Omental fat pad (tissue), 4 donors: Measurements from ENCODE around the gene AFMID. TPM values are rescaled to one million over a fixed set of nuclear protein-coding genes. Genes with fewer than 3 reads are reported as not detected.

Experiments used
- ATAC-seq: fragments of 150-250 bp; one replicate; pipeline ENCODE4 v1.9.1; 2016; ENCODE audit warnings: mild to moderate bottlenecking, moderate library complexity; ENCODE audit not compliant: low FRiP score
- DNase-seq: peaks from one replicate; pipeline ENCODE4 v3.0.0-alpha.2; 2019; ENCODE audit warnings: low spot score
- total RNA-seq, 4 donors: library from RNA; depleted of rRNA; stranded (reverse); fragments of >200 nt; gene quantifications; one replicate each; pipeline ENCODE4 v1.1.0, GENCODE V29; 2016
- TF ChIP-seq, protein P1 (sequence below), 3 donors: fragments of 450-650 bp; IDR thresholded peaks; one replicate each; pipeline ENCODE4 v1.5.1; 2016 to 2017; ENCODE audit warnings: antibody characterized with exemption in 3 of 3, mild to moderate bottlenecking in 3 of 3, moderate library complexity in 2 of 3

Gene AFMID
- total RNA-seq, 4 donors from 2014 or later: 21.7 to 29.0 (median 26.0) TPM

DNA sequence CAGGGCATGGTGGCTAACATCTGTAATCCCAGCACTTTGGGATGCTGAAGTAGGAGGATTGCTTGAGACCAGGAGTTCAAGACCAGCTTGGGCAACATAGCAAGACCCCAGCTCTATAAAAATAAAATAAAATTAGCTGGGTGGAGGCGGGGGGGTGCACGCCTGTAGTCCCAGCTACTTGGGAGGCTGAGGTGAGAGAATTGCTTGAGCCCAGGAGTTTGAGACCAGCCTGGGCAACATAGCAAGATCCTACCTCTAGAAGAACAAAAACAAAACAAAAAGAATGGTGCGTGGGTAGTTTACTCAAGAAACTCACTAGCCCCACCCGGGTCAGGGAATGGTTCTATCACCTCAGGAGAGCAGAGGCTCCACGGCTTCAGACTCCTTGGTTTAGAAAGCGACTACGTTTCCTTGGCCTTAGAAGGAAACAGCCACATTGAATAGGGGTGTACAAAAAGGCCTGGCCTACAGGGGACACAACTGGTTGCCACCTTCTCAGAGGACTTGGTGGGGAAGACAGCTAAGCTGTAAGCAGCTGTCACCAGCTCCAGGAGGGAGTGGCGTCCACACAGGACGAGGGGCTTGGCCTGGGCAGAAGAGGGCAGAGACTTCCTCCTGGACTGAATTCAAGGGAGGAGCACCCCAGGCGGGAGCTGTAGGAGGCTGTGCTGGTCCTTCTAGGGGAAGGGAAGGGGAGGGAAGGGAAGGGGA is 1.0 kb upstream of the AFMID start:
- TF ChIP-seq, protein P1, sequence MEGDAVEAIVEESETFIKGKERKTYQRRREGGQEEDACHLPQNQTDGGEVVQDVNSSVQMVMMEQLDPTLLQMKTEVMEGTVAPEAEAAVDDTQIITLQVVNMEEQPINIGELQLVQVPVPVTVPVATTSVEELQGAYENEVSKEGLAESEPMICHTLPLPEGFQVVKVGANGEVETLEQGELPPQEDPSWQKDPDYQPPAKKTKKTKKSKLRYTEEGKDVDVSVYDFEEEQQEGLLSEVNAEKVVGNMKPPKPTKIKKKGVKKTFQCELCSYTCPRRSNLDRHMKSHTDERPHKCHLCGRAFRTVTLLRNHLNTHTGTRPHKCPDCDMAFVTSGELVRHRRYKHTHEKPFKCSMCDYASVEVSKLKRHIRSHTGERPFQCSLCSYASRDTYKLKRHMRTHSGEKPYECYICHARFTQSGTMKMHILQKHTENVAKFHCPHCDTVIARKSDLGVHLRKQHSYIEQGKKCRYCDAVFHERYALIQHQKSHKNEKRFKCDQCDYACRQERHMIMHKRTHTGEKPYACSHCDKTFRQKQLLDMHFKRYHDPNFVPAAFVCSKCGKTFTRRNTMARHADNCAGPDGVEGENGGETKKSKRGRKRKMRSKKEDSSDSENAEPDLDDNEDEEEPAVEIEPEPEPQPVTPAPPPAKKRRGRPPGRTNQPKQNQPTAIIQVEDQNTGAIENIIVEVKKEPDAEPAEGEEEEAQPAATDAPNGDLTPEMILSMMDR (IDR thresholded peaks at IDR 0.05): no peak
- ATAC-seq (peak; percentile 24), DNase-seq (no peak)

DNA sequence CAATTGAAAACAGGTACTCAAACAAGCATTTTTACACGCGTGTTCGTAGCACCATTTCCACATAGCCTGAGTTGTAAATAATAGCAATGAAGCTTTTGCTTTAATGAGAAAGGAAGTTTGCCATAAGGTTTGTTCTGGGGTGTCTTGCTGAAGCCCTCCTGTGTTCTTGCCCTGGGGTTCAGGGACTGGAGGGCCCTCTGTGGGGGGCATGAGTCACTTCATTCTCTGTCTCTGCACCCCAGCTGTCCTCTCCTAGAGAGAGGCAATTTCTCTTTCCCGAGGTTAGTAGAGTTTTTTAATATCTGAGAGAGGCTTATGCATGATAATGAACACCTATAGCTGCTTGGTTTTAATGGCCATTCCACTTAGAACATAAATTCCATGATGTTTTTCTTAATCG is 9.6 kb downstream of the AFMID start:
- TF ChIP-seq, protein P1 (IDR thresholded peaks at IDR 0.05): no peak
- ATAC-seq (no peak), DNase-seq (no peak)

DNA sequence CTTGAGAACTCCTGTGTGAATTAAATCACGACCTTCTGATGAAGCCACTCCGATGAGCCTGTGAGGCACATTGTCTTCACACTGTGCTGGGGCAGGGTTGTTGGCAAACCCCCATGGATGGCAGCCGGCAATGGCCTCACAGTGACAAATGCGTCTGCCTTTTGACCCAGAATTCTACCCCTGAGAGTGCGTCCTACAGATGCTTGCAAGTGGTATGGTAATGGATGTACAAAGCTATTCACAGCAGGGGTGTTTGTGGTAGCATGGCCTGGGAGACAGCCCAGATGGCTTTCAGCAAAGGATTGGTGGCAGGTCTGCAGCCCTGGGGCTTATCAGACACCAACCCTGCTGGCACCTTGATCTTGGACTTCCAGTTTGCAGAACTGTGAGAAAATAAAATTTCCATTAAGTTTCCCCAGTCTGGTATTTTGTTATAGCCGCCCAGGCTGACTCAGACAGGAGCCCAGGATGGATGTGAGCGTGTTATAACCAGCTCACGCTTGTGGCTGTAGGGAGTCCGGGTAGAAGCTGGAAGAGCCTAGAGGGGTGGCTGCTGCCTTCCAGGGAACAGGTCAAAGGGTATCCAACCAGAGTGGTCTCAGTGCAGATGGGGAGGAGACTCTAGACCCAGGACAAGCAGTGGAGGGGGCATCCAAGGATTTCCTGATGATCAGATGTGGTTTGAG is 10.1 kb downstream of the AFMID start:
- TF ChIP-seq, protein P1 (IDR thresholded peaks at IDR 0.05): no peak
- no peak for DNase-seq
- no peak for ATAC-seq

DNA sequence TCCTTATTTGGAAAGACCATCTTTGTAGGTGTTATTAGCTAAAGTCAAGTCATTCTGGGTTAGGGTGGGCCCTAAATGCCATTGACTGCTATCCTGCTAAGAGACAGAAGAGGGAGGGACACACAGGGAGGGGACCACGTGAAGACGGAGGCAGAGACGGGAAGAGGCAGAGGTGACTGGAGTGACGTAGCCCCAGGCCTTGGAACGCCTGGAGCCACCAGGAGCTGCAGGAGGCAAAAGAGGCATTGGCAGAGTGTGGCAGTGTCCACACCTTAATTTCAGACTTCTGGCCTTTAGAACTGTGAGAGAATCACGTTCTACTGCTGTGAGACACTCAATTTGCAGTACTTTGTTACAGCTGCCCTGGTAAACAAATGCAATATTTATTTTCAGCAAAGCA is 13.3 kb downstream of the AFMID start:
- TF ChIP-seq, protein P1 (IDR thresholded peaks at IDR 0.05): no peak
- ATAC-seq (no peak), DNase-seq (no peak)

DNA sequence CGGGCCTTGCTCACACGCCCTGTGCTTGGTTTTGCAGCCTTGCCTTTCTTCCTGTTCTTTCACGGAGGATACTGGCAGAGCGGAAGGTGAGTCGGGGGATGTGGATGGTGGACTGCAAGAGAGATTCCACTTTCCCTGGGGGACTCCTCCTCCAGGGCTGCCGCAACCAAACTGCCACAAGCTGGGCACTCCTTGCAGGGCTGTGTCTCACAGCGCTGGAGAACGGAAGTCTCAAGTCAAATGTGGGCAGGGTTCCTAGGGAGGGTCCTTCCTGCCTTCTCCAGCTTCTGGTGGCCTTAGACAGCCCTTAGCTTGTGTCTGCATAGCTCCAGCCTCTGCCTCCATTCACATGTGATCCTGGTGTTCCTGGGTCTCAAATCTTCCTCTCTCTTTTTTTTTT is 15.5 kb downstream of the AFMID start:
- TF ChIP-seq, protein P1 (IDR thresholded peaks at IDR 0.05): no peak
- no peak for ATAC-seq

DNA sequence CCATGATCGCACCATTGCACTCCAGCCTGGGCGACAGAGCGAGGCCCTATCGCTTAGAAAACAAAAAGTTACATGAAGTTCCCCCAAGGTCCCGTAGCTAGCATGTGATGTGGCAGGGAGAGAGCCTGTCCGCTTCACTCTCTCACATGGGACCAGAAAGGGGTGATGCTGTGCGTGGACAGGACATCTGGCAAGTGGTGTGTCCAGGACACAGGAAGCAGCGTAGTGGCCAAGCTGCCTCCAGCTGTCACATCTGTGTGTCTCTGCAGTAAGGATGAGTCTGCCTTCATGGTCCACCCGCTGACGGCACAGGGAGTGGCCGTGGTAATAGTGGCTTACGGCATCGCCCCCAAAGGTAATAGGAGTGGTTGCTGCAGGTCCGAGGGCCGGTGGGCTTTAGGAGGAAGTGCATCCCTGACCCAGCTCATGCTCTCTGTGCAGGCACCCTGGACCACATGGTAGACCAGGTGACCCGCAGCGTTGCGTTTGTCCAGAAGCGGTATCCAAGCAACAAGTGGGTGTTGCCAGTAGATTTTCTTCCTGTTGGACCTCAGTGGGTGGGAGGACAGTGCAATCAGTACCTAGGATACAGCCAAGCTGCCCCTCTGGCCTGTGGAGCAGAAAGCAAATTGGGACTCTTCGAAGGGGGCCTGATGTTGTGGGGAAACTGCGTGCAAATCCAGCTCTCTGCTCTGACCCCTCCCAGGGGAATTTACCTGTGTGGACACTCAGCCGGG is 17.4 kb downstream of the AFMID start:
- ATAC-seq (no peak), DNase-seq (no peak)
- TF ChIP-seq, protein P1 (IDR thresholded peaks at IDR 0.05): no peak

More for the DNA sequence above, 15.5 kb downstream of the AFMID start:
- no peak for DNase-seq
